Tibial nerve (tissue), 4 donors: ENCODE data around the gene PLCXD3. TPM values are rescaled to one million over a fixed set of nuclear protein-coding genes. Genes with fewer than 3 reads are reported as not detected.

Source experiments
- DNase-seq, 2 donors: peaks; one replicate each; pipeline ENCODE4 v3.0.0-alpha.2; 2019; ENCODE audit warnings: low spot score in 2 of 2
- H3K27ac ChIP-seq, 4 donors: fragments of 200-600 bp; sonication (generic) in 3 of 4; one replicate each; pipeline ENCODE4 v1.5.1; 2017 to 2019; ENCODE audit warnings: mild to moderate bottlenecking in 1 of 4
- H3K27me3 ChIP-seq, 2 donors: fragments of 200-600 bp; sonication (generic) in 1 of 2; one replicate each; pipeline versions ENCODE4 v1.5.1 to v1.6.0; 2017 to 2019
- H3K36me3 ChIP-seq, 3 donors: fragments of 200-600 bp; sonication (generic); one replicate each; pipeline ENCODE4 v1.5.1; 2018 to 2019
- H3K4me1 ChIP-seq, 4 donors: fragments of 200-600 bp; sonication (generic) in 3 of 4; one replicate each; pipeline ENCODE4 v1.5.1; 2017 to 2019
- H3K4me3 ChIP-seq, 4 donors: fragments of 200-600 bp; sonication (generic) in 3 of 4; one replicate each; pipeline ENCODE4 v1.5.1; 2017 to 2019; ENCODE audit warnings: mild to moderate bottlenecking in 1 of 4, moderate library complexity in 1 of 4
- H3K9me3 ChIP-seq, 4 donors: fragments of 200-600 bp; sonication (generic) in 3 of 4; one replicate each; pipeline ENCODE4 v1.5.1; 2017 to 2019
- CTCF ChIP-seq, 5 experiments: fragments of 200-600 bp in 3 of 5; fragments of 450-650 bp in 2 of 5; sonication (generic) in 3 of 5; IDR thresholded peaks; one replicate each; pipeline ENCODE4 v1.5.1; 2016 to 2019; ENCODE audit warnings: antibody characterized with exemption in 5 of 5, mild to moderate bottlenecking in 3 of 5, moderate library complexity in 2 of 5
- EP300 ChIP-seq, 2 donors: sonication (generic); formaldehyde crosslinking; IDR thresholded peaks; one replicate each; pipeline ENCODE4 v1.6.1; 2017; ENCODE audit warnings: antibody characterized with exemption in 2 of 2, mild to moderate bottlenecking in 1 of 2
- POLR2A ChIP-seq, 2 donors: fragments of 450-650 bp; IDR thresholded peaks; one replicate each; pipeline ENCODE4 v1.6.1; 2017; ENCODE audit warnings: antibody characterized with exemption in 2 of 2, mild to moderate bottlenecking in 2 of 2, moderate library complexity in 2 of 2
- WGBS, 2 donors: methylation state at CpG; one replicate each; pipeline ENCODE4 v1.1.5; 2018; 5-methylcytosine and 5-hydroxymethylcytosine counted together
- total RNA-seq, 4 donors: library from RNA; depleted of rRNA; stranded (reverse); fragments of >200 nt; gene quantifications; one replicate each; pipeline ENCODE4 v1.1.0, GENCODE V29; 2016

PLCXD3 gene
- total RNA-seq, 4 donors from 2014 or later = 2.1 to 7.9 (median 7.0) TPM

DNA sequence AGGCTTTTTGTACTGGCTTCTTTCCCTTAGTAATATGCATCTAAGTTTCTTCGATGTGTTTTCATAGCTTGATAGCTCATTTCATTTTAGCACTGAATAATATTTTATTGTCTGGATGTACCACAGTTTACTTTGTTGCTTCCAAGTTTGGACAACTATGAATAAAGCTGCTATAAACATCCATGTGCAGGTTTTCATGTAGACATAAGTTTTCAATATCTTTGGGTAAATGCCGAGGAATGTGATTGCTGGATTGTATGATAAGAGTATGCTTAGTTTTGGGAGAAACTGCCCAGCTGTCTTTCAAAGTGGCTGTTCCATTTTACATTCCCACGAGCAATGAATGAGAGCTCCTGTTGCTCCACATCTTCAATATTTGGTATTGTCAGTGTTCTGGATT is 84.7 kb downstream of the PLCXD3 start:
- Histone ChIP-seq H3K27ac (no peak overlapping the region), H3K4me3 (no peak overlapping the region), H3K9me3 (no peaks in the 10 kb centered on the region), H3K4me1 (no peaks in the 10 kb centered on the region), H3K36me3 (no peaks in the 10 kb centered on the region), H3K27me3 (no peaks in the 10 kb centered on the region)
- no peak for TF ChIP-seq CTCF (IDR thresholded peaks at IDR 0.05)
- no peak for TF ChIP-seq POLR2A (IDR thresholded peaks at IDR 0.05)
- no peak for TF ChIP-seq EP300 (IDR thresholded peaks at IDR 0.05)
- no peak for DNase-seq
- WGBS, 2 donors = 64 to 74% methylated on average over 3 of the region's 3 CpGs

DNA sequence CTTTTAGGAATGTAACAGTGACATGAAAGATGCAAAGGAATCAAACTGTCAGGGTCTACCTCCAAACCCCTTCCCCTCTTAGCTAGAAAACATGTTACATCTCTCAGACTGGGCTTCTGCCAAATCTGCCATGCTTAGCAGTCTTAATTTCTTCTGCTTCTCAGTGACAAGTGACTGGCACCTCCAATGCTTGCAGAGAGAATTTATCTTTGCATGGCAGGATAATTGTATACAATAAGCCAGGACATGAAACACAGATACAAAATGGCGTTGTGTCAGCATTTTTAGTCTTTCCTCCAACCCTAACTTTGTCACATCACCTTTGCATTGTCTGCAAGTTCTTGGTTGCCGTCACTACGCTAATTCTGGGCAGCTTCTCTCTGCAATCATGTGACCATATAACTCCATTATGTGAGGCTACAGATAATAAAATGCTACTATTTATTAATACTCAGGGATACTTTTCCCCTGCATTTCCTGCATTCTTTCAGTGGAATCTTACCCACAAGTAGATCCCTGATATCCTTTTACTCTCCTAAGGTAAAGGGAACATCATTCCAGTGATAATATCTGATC is 89.8 kb downstream of the PLCXD3 start:
- DNase-seq = no peak
- Histone ChIP-seq H3K27me3 (no peaks in the 10 kb centered on the region), H3K9me3 (no peaks in the 10 kb centered on the region), H3K27ac (no peak overlapping the region), H3K4me1 (no peaks in the 10 kb centered on the region), H3K4me3 (no peak overlapping the region), H3K36me3 (no peaks in the 10 kb centered on the region)
- TF ChIP-seq EP300 (IDR thresholded peaks at IDR 0.05) = no peak
- TF ChIP-seq CTCF (IDR thresholded peaks at IDR 0.05) = no peak
- no peak for TF ChIP-seq POLR2A (IDR thresholded peaks at IDR 0.05)
- WGBS, 2 donors = 92 to 93% methylated on average over 3 of the region's 3 CpGs

DNA sequence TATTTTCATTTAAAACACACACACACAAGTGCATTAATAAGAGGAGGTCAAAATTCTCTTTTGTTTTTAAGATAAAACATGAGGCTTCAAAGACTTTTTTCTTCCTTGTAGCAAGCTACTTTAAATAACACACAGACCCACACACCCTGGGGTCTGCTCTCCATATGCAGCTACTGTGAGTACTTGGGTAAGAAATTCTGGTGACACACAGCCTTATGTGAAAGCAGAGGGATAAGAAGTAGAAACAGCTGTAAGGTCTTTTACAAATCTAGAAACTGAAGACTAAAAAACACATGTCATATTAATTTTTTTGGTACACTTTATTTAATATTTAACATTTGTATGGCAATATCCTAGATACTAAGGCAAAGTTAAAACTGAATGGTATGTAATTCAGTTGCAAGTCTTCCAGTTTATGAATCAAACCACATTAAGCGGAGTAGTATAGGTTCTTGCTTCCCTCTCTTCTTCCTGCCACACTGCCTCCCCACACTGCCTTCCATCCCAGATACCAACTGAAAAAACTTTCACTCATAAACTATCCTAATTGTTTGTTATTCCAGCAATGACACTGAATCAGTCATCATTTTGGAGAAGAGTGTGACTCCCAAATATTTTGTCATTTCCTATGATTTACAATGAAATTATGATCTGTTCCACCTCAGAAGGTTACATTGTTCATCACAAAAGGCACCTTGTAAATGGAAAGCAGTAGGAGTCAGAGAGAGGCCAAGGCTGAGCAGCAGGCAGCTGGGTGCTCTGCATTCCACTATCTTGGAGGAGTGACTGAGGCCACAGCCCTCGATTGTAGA is 92.0 kb downstream of the PLCXD3 start:
- no peaks in the 10 kb centered on the region for H3K27me3 ChIP-seq
- H3K36me3 ChIP-seq = no peaks in the 10 kb centered on the region
- H3K27ac ChIP-seq = no peak overlapping the region
- H3K4me3 ChIP-seq = no peak overlapping the region
- 51 to 56% methylated on average over 2 of the region's 2 CpGs for WGBS, 2 donors
- no peaks in the 10 kb centered on the region for H3K4me1 ChIP-seq
- H3K9me3 ChIP-seq = no peaks in the 10 kb centered on the region
- no peak for DNase-seq
- TF ChIP-seq EP300 (IDR thresholded peaks at IDR 0.05) = no peak
- no peak for TF ChIP-seq CTCF (IDR thresholded peaks at IDR 0.05)
- TF ChIP-seq POLR2A (IDR thresholded peaks at IDR 0.05) = no peak

- H3K4me1 ChIP-seq = no peaks in the 10 kb centered on the region
- H3K9me3 ChIP-seq = no peaks in the 10 kb centered on the region
- no peaks in the 10 kb centered on the region for H3K27me3 ChIP-seq
- WGBS, 2 donors = 83 to 88% methylated on average over 1 of the region's 1 CpG
- TF ChIP-seq EP300 (IDR thresholded peaks at IDR 0.05) (no peak), CTCF (IDR thresholded peaks at IDR 0.05) (no peak), POLR2A (IDR thresholded peaks at IDR 0.05) (no peak)
- no peak overlapping the region for H3K27ac ChIP-seq
- H3K36me3 ChIP-seq = no peaks in the 10 kb centered on the region
- no peak overlapping the region for H3K4me3 ChIP-seq
- no peak for DNase-seq
Measured at GRCh38 chr5:41416336-41416735, 94.1 kb downstream of the PLCXD3 start.

- TF ChIP-seq POLR2A (IDR thresholded peaks at IDR 0.05) (no peak), CTCF (IDR thresholded peaks at IDR 0.05) (no peak), EP300 (IDR thresholded peaks at IDR 0.05) (no peak)
- no peaks in the 10 kb centered on the region for H3K27me3 ChIP-seq
- no peaks in the 10 kb centered on the region for H3K36me3 ChIP-seq
- no peaks in the 10 kb centered on the region for H3K4me1 ChIP-seq
- H3K4me3 ChIP-seq = no peak overlapping the region
- no peaks in the 10 kb centered on the region for H3K9me3 ChIP-seq
- 38 to 59% methylated on average over 1 of the region's 1 CpG for WGBS, 2 donors
- DNase-seq = no peak
- H3K27ac ChIP-seq = no peak overlapping the region
Measured at GRCh38 chr5:41415242-41415641, 95.2 kb downstream of the PLCXD3 start.
